Measurements from ENCODE around the gene ZNF624.

DNA sequence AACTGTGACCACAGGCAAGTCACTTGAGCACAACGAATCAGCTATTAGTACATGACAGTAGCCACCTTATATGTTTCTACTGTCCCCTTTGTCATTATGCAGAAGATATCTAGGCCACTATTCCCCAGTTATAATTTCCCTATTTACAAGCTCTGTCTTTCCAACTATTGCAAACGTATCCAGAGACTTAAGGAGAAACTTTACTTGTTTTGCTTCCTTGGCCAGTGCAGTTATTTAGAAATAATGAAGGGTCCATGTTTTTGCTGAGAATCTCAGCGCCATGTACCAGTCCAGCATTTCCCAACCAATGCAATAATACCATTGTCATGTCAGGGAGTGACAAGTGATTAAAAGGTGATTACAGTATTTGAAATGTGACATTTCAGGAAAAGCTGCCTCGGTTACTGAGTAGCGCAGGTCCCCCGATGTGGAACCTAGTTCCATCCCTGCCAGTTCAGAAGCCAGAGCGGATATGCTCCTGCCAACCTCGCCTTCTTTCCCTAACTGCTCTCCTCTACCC lies 743 bp downstream of the ZNF624 start:
- TF ChIP-seq, protein P1, sequence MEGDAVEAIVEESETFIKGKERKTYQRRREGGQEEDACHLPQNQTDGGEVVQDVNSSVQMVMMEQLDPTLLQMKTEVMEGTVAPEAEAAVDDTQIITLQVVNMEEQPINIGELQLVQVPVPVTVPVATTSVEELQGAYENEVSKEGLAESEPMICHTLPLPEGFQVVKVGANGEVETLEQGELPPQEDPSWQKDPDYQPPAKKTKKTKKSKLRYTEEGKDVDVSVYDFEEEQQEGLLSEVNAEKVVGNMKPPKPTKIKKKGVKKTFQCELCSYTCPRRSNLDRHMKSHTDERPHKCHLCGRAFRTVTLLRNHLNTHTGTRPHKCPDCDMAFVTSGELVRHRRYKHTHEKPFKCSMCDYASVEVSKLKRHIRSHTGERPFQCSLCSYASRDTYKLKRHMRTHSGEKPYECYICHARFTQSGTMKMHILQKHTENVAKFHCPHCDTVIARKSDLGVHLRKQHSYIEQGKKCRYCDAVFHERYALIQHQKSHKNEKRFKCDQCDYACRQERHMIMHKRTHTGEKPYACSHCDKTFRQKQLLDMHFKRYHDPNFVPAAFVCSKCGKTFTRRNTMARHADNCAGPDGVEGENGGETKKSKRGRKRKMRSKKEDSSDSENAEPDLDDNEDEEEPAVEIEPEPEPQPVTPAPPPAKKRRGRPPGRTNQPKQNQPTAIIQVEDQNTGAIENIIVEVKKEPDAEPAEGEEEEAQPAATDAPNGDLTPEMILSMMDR (IDR thresholded peaks at IDR 0.05) = no peak
- no peak for TF ChIP-seq POLR2A (IDR thresholded peaks at IDR 0.05)

All from thyroid gland (tissue), 4 donors.